Skeletal muscle tissue (tissue), 4 donors: Measurements from ENCODE around the gene RAB30. TPM values are rescaled to one million over a fixed set of nuclear protein-coding genes. Genes with fewer than 3 reads are reported as not detected.

Source experiments
- H3K27ac ChIP-seq: one replicate; pipeline ENCODE4 v1.7.0; 2013; ENCODE audit warnings: mild to moderate bottlenecking, low read depth, low read length, inconsistent platforms
- H3K27me3 ChIP-seq, 3 donors: one replicate each; pipeline ENCODE4 v1.7.0; 2013; ENCODE audit warnings: low read length in 3 of 3; ENCODE audit not compliant: control insufficient read depth in 3 of 3, insufficient read depth in 3 of 3
- H3K36me3 ChIP-seq, 3 donors: one replicate each; pipeline ENCODE4 v1.7.0; 2013; ENCODE audit warnings: low read length in 3 of 3; ENCODE audit not compliant: control insufficient read depth in 3 of 3, insufficient read depth in 3 of 3
- H3K4me1 ChIP-seq, 3 donors: one replicate each; pipeline ENCODE4 v1.7.0; 2013; ENCODE audit warnings: low read length in 3 of 3, mild to moderate bottlenecking in 3 of 3; ENCODE audit not compliant: control insufficient read depth in 3 of 3, insufficient read depth in 3 of 3
- H3K4me3 ChIP-seq, 3 donors: one replicate each; pipeline ENCODE4 v1.7.0; 2013; ENCODE audit warnings: low read length in 3 of 3
- H3K9ac ChIP-seq, 3 donors: one replicate each; pipeline ENCODE4 v1.7.0; 2013; ENCODE audit warnings: low read length in 3 of 3, mild to moderate bottlenecking in 3 of 3, moderate library complexity in 2 of 3, low read depth in 1 of 3
- H3K9me3 ChIP-seq, 3 donors: one replicate each; pipeline ENCODE4 v1.7.0; 2013; ENCODE audit warnings: low read length in 3 of 3; ENCODE audit not compliant: control insufficient read depth in 3 of 3
- total RNA-seq: library from RNA; depleted of rRNA; stranded (reverse); fragments of >200 nt; gene quantifications from one replicate; pipeline ENCODE4 v1.2.3, GENCODE V29; 2014
- donor health status: Osteomylitis.

RAB30 gene
- total RNA-seq, 1 donor from 2014 or later: 16.2 TPM

DNA sequence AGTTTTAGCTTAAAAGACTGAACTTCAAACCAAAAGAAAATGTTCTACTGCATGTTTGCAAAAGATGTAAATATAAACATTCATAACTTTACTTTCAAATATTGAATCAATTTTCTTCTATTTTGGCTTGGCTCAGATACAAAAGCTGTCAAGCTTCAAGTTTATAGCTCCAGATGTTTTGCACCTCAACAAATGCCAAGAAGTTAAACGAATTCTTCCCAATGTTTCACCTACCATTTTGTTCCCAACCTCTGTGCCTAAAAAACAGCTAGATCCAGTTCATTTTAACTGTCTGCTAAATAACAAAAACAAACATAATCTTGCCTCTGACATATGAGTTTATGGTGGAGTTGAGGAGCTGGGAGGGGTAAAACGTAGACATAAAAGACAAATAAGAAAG lies 76.5 kb downstream of the RAB30 start:
- Histone ChIP-seq H3K9ac (no peak overlapping the region), H3K4me1 (peaks cover 34 to 39% (median 37%) of the 10 kb centered on the region in 3 donors), H3K4me3 (no peak overlapping the region), H3K36me3 (peaks cover 0 to 5% (median 2%) of the 10 kb centered on the region in 3 donors), H3K9me3 (no peaks in the 10 kb centered on the region), H3K27me3 (no peaks in the 10 kb centered on the region), H3K27ac (peak overlapping the region; percentile 34)

DNA sequence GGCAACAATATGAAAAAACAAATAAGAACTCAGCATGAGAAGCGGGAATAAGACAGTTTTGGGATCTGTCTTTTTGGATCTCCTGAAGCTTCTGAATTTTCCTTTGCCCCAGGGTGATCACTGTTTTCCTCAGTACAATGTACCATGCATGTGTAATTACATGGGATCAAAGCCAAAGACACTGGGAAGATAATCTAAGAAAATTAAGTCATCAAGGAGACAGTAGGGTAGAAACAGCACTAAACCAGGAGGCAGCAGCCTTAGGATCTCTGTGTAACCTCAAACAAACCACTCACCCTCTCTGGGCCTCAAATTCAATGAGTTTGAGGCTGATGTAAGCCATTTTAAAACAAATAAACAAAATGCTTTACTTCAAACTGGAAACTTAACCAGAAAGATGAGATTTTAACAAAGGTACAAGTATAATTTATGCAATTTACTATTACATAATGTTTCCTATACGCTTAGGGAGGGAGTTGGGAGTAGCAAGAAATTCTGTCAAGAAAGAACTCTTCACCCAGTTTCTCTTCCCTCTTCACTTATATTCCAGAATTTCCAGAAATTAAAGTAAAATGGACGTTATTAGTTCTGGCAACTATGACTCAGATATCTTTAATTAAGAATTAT lies 77.0 kb downstream of the RAB30 start:
- no peak overlapping the region for H3K4me3 ChIP-seq
- peaks cover 30 to 36% (median 35%) of the 10 kb centered on the region in 3 donors for H3K4me1 ChIP-seq
- H3K9ac ChIP-seq: no peak overlapping the region
- H3K27ac ChIP-seq: no peak overlapping the region
- H3K9me3 ChIP-seq: no peaks in the 10 kb centered on the region
- H3K27me3 ChIP-seq: no peaks in the 10 kb centered on the region
- H3K36me3 ChIP-seq: peaks cover 0 to 7% (median 5%) of the 10 kb centered on the region in 3 donors

- Histone ChIP-seq H3K9me3 (no peaks in the 10 kb centered on the region), H3K27me3 (no peaks in the 10 kb centered on the region), H3K4me3 (no peak overlapping the region), H3K27ac (no peak overlapping the region), H3K4me1 (peaks cover 19 to 26% (median 21%) of the 10 kb centered on the region in 3 donors), H3K36me3 (peaks cover 3 to 13% (median 8%) of the 10 kb centered on the region in 3 donors), H3K9ac (no peak overlapping the region)
Observed at GRCh38 chr11:82992223-82992622, 79.5 kb downstream of the RAB30 start.

- Histone ChIP-seq H3K9me3 (no peaks in the 10 kb centered on the region), H3K4me1 (peaks cover 11 to 15% (median 13%) of the 10 kb centered on the region in 3 donors), H3K27me3 (no peaks in the 10 kb centered on the region), H3K27ac (no peak overlapping the region), H3K4me3 (no peak overlapping the region), H3K36me3 (peaks cover 9 to 24% (median 19%) of the 10 kb centered on the region in 3 donors), H3K9ac (no peak overlapping the region)
Observed at GRCh38 chr11:82989628-82990404, 81.9 kb downstream of the RAB30 start.

DNA sequence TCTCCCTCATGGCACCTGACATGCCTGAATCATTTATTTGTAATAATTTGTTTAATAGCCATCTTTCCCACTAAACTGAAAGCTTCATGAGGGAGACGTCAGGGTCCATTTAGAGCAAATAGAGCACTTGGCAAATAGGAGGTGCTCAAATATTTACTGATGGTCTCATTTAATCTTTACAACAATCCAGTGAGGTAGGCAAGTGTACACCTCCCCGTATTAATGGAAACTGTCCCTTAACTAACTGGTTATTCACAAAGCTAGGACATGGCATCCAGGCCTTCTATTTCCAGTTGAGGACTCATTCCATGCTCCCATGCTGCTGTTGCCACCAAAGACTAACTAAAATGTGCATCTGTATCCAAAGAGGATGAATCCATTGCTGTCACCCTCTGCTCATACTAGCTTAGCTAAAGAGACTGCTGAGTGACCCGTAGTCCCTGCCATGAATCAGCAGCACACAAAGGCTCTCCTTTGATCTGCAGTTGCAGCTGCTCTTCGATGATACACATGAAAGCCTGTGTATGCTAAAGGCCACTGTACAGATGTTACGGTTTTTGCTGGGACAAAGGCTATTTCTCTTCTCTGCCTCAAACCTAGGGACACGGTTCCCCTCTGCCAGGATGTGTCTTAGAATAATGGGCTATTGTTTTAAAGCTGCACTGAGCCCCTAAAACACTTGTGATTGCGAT lies 82.6 kb downstream of the RAB30 start:
- no peaks in the 10 kb centered on the region for H3K27me3 ChIP-seq
- H3K36me3 ChIP-seq: peaks cover 12 to 29% (median 24%) of the 10 kb centered on the region in 3 donors
- H3K27ac ChIP-seq: no peak overlapping the region
- no peaks in the 10 kb centered on the region for H3K9me3 ChIP-seq
- H3K4me3 ChIP-seq: no peak overlapping the region
- H3K9ac ChIP-seq: no peak overlapping the region
- H3K4me1 ChIP-seq: peaks cover 9 to 15% (median 13%) of the 10 kb centered on the region in 3 donors

GRCh38 chr11:82987997-82988396 lies 83.7 kb downstream of the RAB30 start:
- H3K9me3 ChIP-seq: no peaks in the 10 kb centered on the region
- no peak overlapping the region for H3K27ac ChIP-seq
- H3K36me3 ChIP-seq: peaks cover 12 to 31% (median 19%) of the 10 kb centered on the region in 3 donors
- no peak overlapping the region for H3K9ac ChIP-seq
- H3K27me3 ChIP-seq: no peaks in the 10 kb centered on the region
- no peak overlapping the region for H3K4me3 ChIP-seq
- H3K4me1 ChIP-seq: peaks cover 9 to 15% (median 13%) of the 10 kb centered on the region in 3 donors

DNA sequence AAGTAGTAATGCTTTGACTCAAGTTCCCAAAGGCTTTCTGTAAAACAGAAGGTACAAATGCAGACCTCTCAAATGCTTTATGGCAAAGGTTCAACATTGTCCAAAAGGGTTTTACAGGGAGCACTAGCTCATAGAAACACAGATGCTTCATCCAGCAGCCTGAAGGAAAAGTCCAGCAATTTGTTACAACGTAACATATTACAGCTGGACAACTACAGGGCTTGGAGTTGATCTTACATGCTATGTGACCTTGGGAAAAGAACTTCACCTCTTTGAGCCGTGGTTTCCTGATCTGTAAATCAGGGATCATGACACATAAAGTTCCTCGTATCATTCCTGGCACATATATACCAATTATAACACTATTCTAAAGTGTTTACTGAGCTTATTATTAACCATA lies 85.3 kb downstream of the RAB30 start:
- Histone ChIP-seq H3K4me3 (no peak overlapping the region), H3K27me3 (no peaks in the 10 kb centered on the region), H3K9me3 (no peaks in the 10 kb centered on the region), H3K36me3 (peaks cover 17 to 40% (median 28%) of the 10 kb centered on the region in 3 donors), H3K27ac (no peak overlapping the region), H3K9ac (no peak overlapping the region), H3K4me1 (peaks cover 0 to 5% (median 3%) of the 10 kb centered on the region in 3 donors)

DNA sequence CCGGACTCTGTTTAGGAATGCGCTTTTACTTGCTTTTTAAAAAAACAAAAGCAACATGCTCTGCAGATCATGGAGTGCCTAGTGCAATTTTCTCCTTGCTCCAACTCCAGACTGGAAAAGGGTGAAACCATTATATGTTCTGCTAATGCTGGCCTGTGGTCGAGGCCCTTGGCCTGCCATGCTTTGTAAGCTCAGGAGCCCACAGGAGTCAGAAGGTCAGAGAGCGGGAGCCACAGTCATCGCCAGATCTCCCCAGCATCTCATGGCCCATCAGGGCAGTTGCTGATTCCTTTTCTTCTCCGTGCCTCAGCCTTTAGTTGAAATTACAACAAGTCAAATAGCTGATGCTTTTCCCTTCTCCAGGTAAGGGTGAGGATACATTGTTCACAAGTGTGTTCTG lies 89.8 kb downstream of the RAB30 start:
- Histone ChIP-seq H3K27me3 (no peaks in the 10 kb centered on the region), H3K27ac (no peak overlapping the region), H3K9me3 (no peaks in the 10 kb centered on the region), H3K4me3 (no peak overlapping the region), H3K4me1 (peaks cover 4% of the 10 kb centered on the region in 3 donors), H3K9ac (no peak overlapping the region), H3K36me3 (peaks cover 15 to 29% (median 27%) of the 10 kb centered on the region in 3 donors)

DNA sequence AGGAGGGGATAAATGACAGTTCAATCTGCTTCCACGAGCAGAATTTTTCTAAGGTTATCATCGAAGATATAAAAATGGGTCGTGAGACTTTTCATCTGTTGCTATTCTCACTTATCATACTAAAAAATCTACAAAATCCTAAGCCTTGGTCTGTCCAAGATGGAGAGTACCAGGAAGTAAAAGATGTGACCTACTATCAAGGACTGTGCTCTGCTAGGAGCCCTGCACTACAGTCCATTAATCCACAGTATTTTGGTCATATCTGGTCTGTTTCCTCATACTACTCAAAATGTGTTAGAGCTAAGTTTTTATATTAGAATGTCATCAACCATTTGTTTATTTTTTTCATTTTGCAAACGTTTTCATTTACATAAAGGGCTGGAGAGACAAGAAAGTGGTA lies 90.8 kb downstream of the RAB30 start:
- Histone ChIP-seq H3K4me3 (no peak overlapping the region), H3K9me3 (no peaks in the 10 kb centered on the region), H3K27ac (no peak overlapping the region), H3K9ac (no peak overlapping the region), H3K36me3 (peaks cover 12 to 22% (median 20%) of the 10 kb centered on the region in 3 donors), H3K4me1 (peaks cover 4% of the 10 kb centered on the region in 3 donors), H3K27me3 (no peaks in the 10 kb centered on the region)
